Cerebellar cortex (tissue), 1 donor: Measurements from ENCODE around the gene RBM42.
"Not testable (repeated sequence)": the region's sequence is repeated elsewhere in the genome, so short reads cannot be mapped to it uniquely, and the experiment has no call there.

Experiments used
- DNase-seq: peaks from one replicate; pipeline ENCODE4 v3.0.0-alpha.2; 2015; ENCODE audit warnings: low spot score

The RBM42 gene

GRCh38 chr19:35650581-35650980 lies 21.7 kb downstream of the RBM42 start:
- DNase-seq: no peak

GRCh38 chr19:35654828-35655227 lies 26.0 kb downstream of the RBM42 start:
- not testable (repeated sequence) for DNase-seq

- DNase-seq: no peak
Observed at GRCh38 chr19:35655600-35655999, 26.8 kb downstream of the RBM42 start.

GRCh38 chr19:35656700-35657099 lies 27.9 kb downstream of the RBM42 start:
- DNase-seq: no peak

- DNase-seq: no peak
Observed at GRCh38 chr19:35657904-35658700, 29.3 kb downstream of the RBM42 start.

GRCh38 chr19:35661995-35662340 lies 33.1 kb downstream of the RBM42 start:
- no peak for DNase-seq

- no peak for DNase-seq
Observed at GRCh38 chr19:35663981-35664380, 35.1 kb downstream of the RBM42 start.

- no peak for DNase-seq
Observed at GRCh38 chr19:35665157-35665556, 36.3 kb downstream of the RBM42 start.

GRCh38 chr19:35665604-35666003 lies 36.8 kb downstream of the RBM42 start:
- no peak for DNase-seq

GRCh38 chr19:35666251-35666913 lies 37.5 kb downstream of the RBM42 start, which contains the start of gene UPK1A:
Gene UPK1A, plus strand, starts transcription at chr19:35666517. Its CDS starts 296 bp downstream, at chr19:35666813.
- DNase-seq: no peak

GRCh38 chr19:35669566-35669965 lies 40.7 kb downstream of the RBM42 start:
- DNase-seq: no peak

- no peak for DNase-seq
Observed at GRCh38 chr19:35669974-35670373, 41.1 kb downstream of the RBM42 start.

- DNase-seq: no peak
Observed at GRCh38 chr19:35670686-35671085, 41.9 kb downstream of the RBM42 start.

GRCh38 chr19:35671818-35672217 lies 43.0 kb downstream of the RBM42 start:
- no peak for DNase-seq

- DNase-seq: no peak
Observed at GRCh38 chr19:35673121-35673804, 44.4 kb downstream of the RBM42 start.

- DNase-seq: no peak
Observed at GRCh38 chr19:35675589-35676140, 46.8 kb downstream of the RBM42 start.
